Measurements from ENCODE around the gene CST7.

- TF ChIP-seq POLR2AphosphoS5 (IDR thresholded peaks at IDR 0.05; ENCODE audit: low read depth, low read length) (no peak), SIN3A (IDR thresholded peaks at IDR 0.05; ENCODE audit: borderline replicate concordance, insufficient read depth, low read length) (no peak), TAF1 (IDR thresholded peaks at IDR 0.05; ENCODE audit: borderline replicate concordance, insufficient read depth, low read length) (no peak), REST (IDR thresholded peaks at IDR 0.05; ENCODE audit: insufficient read depth in 1 of 2, low read depth in 2 of 2, low read length in 2 of 2) (no peak), FOXP2 (optimal IDR thresholded peaks at IDR 0.05; ENCODE audit: borderline replicate concordance, extremely low read depth, extremely low read length, insufficient read depth) (no peak)
Measured at GRCh38 chr20:24987244-24987643, 38.2 kb downstream of the CST7 start.

Measured in PFSK-1 (cell line).